ENCODE results near the gene WASF3.

DNA sequence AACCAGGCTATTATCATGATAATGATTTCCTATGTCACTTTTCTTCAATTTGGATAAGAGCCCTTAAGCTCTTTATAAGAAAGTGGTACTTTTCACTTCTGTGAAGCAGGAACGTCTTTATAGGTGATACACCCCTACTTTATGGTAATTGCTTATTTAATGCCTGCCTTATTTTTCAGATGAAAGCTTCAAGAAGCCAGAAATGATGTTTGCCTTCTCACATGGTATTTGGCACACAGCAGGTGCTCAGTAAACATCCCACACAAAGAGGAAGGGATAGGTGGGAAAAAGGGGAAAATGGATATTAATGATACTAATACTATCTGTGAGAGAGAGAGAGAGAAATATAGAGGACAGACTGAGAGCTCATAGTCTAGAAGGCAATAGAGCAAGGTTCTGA lies 29.0 kb upstream of the WASF3 start:
- TF ChIP-seq, protein P1, sequence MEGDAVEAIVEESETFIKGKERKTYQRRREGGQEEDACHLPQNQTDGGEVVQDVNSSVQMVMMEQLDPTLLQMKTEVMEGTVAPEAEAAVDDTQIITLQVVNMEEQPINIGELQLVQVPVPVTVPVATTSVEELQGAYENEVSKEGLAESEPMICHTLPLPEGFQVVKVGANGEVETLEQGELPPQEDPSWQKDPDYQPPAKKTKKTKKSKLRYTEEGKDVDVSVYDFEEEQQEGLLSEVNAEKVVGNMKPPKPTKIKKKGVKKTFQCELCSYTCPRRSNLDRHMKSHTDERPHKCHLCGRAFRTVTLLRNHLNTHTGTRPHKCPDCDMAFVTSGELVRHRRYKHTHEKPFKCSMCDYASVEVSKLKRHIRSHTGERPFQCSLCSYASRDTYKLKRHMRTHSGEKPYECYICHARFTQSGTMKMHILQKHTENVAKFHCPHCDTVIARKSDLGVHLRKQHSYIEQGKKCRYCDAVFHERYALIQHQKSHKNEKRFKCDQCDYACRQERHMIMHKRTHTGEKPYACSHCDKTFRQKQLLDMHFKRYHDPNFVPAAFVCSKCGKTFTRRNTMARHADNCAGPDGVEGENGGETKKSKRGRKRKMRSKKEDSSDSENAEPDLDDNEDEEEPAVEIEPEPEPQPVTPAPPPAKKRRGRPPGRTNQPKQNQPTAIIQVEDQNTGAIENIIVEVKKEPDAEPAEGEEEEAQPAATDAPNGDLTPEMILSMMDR (IDR thresholded peaks at IDR 0.05), result no peak
- no peak for TF ChIP-seq POLR2A (IDR thresholded peaks at IDR 0.05)
